C4-2B (cell line): ENCODE measurements around the gene SLC9A7.

Experiments used
- H3K27ac ChIP-seq: fragments of 450-650 bp; 2 replicates; pipeline ENCODE4 v1.5.1; 2017
- CTCF ChIP-seq: fragments of 450-650 bp; conservative IDR thresholded peaks from 2 replicates; pipeline ENCODE4 v1.5.1; 2017; ENCODE audit warnings: mild to moderate bottlenecking
- ZFX ChIP-seq: fragments of 450-650 bp; IDR thresholded peaks from 2 replicates; pipeline ENCODE4 v1.6.1; 2017

The SLC9A7 gene

GRCh38 chrX:46620505-46620904, 138.4 kb downstream of the SLC9A7 start:
- no peak overlapping the region for H3K27ac ChIP-seq
- TF ChIP-seq CTCF (no peak), ZFX (no peak)

GRCh38 chrX:46618947-46619346, 140.0 kb downstream of the SLC9A7 start:
- no peak overlapping the region for H3K27ac ChIP-seq
- no peak for TF ChIP-seq CTCF
- TF ChIP-seq ZFX: no peak

GRCh38 chrX:46617906-46618305, 141.0 kb downstream of the SLC9A7 start:
- TF ChIP-seq ZFX (no peak), CTCF (no peak)
- no peak overlapping the region for H3K27ac ChIP-seq

- TF ChIP-seq CTCF: no peak
- TF ChIP-seq ZFX: no peak
- no peak overlapping the region for H3K27ac ChIP-seq
Observed at GRCh38 chrX:46611658-46612362, 147.1 kb downstream of the SLC9A7 start.

- no peak for TF ChIP-seq ZFX
- TF ChIP-seq CTCF: no peak
- no peak overlapping the region for H3K27ac ChIP-seq
Observed at GRCh38 chrX:46610070-46610658, 148.8 kb downstream of the SLC9A7 start.

DNA sequence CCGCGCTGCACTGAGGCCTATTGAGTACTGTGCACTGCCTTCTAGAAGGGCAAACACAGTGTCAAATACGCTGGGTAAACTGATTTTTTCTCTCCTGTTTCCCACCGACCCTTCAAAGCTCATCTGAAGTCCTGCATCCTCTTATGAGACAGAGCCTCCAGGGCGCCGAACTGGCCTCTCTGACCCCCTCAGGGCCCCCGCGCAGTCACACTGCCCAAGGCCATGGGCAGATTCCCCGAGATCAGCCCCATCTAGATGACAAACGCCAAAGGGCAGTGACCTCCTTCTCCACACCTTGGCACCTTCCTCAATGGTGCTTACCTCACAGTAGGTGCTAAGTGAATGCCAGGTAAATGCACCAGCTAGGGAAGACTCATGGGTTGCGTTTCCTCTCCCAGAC, 151.0 kb downstream of the SLC9A7 start:
- no peak overlapping the region for H3K27ac ChIP-seq
- TF ChIP-seq ZFX: no peak
- TF ChIP-seq CTCF: no peak

DNA sequence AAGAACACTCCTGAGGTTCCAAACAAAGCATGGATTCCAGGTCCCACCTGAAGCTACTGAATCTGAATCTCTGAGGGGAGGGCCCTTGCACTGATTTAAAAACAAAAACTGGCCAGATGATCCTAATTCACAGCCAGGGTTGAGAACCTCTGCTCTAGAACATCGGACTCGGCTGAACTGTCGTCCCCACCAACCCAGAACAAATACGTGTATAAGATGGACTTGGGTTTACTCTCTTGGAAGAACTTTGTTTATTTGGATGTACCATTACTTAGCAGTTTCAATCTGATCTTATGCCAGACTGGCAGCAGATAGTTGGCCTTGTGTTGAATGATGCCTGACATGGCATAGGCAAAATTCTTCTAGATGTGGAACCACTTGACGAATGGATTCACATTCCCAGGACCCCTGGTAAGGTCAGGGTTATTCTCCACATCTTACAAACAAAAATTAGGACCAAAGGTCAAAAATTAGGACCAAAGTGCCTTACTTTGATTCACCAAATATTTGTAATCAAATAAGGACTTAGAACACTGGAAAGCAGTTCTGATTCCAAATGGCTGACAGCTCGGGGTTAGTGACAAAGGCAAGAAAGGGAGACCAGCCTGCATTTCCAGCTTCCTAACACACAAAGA, 156.3 kb downstream of the SLC9A7 start:
- no peak for TF ChIP-seq ZFX
- TF ChIP-seq CTCF: no peak
- no peak overlapping the region for H3K27ac ChIP-seq
